Stimulated activated CD4-positive, alpha-beta T cell treated with anti-CD3 and anti-CD28 coated beads, Interleukin-2, amount 100 ng/mL, for 48 hours (primary cell): Measurements from ENCODE around the gene RPS29.

Experiments
- DNase-seq, 2 donors: peaks; one replicate each; pipeline ENCODE4 v3.0.0-alpha.2; 2020

RPS29 gene

GRCh38 chr14:49549446-49549845, 36.7 kb downstream of the RPS29 start:
- no peak for DNase-seq

GRCh38 chr14:49546766-49547165, 39.4 kb downstream of the RPS29 start:
- DNase-seq, result no peak

GRCh38 chr14:49545716-49546115, 40.5 kb downstream of the RPS29 start:
- no peak for DNase-seq

- DNase-seq, result no peak
Observed at GRCh38 chr14:49545071-49545470, 41.1 kb downstream of the RPS29 start.

- no peak for DNase-seq
Observed at GRCh38 chr14:49541049-49541448, 45.1 kb downstream of the RPS29 start.

GRCh38 chr14:49538852-49539251, 47.3 kb downstream of the RPS29 start:
- DNase-seq, result no peak
